ENCODE measurements around the gene KATNBL1. TPM values are rescaled to one million over a fixed set of nuclear protein-coding genes. Genes with fewer than 3 reads are reported as not detected.
A peak's percentile ranks its signal among the peaks of the same experiment; 100 is the strongest.
"Not testable (repeated sequence)": the region's sequence is repeated elsewhere in the genome, so short reads cannot be mapped to it uniquely, and the experiment has no call there.

KATNBL1 gene
- total RNA-seq, 2 experiments from 2014 or later = 40.5 to 42.1 TPM

DNA sequence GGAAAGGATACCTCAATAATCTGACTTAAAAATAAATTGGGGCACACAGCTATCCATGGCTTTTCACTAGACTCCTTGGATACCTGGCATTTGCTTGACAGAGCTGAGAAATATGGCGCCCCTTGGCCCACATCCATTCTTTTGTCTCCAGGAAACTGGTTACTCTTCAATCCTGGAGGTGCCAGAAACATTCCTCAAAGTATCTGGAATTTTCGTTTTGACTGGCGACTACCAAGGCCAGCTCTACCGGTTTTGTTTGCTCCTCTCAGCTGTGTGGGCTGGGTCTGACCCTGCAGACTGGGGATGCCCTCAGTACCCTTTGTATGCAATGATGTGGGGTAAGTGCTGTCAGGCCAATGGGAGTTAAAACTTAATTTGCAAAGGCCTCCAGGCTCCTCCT is 27.0 kb downstream of the KATNBL1 start:
- no peaks in the 10 kb centered on the region for H3K4me1 Mint-ChIP-seq
- no peak overlapping the region for H3K4me3 Mint-ChIP-seq
- CTCF ChIA-PET = no interaction called here
- DNase-seq = no peak
- peaks cover 34% of the 10 kb centered on the region for H3K36me3 Mint-ChIP-seq (ENCODE audit: low read depth)
- POLR2A ChIA-PET = no interaction called here
- no peaks in the 10 kb centered on the region for H3K9me3 Mint-ChIP-seq
- no peaks in the 10 kb centered on the region for H3K27me3 Mint-ChIP-seq
- no peak overlapping the region for H3K27ac Mint-ChIP-seq

DNA sequence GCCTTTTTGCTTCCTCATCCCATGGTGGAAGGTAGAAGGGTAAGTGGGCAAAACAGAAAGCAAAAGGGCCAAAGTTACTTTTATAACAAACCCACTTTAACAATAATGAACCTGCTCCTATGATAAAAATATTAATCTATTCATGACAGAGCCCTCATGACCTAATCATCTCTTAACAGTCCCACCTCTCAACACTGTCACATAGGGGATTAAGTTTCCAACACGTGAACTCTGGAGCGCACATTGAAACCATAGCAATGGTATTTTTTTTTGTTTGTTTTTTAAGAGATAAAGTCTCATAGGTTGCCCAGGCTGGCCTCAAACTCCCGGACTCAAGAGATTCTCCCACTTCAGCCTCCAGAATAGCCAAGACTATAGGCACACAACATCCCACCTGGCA is 30.7 kb downstream of the KATNBL1 start:
- Mint-ChIP-seq H3K36me3 (ENCODE audit: low read depth) (peaks cover 18% of the 10 kb centered on the region), H3K4me1 (no peaks in the 10 kb centered on the region), H3K4me3 (no peak overlapping the region), H3K27ac (no peak overlapping the region), H3K9me3 (no peaks in the 10 kb centered on the region), H3K27me3 (no peaks in the 10 kb centered on the region)
- ChIA-PET CTCF (no interaction called here), POLR2A (no interaction called here)
- no peak for DNase-seq

DNA sequence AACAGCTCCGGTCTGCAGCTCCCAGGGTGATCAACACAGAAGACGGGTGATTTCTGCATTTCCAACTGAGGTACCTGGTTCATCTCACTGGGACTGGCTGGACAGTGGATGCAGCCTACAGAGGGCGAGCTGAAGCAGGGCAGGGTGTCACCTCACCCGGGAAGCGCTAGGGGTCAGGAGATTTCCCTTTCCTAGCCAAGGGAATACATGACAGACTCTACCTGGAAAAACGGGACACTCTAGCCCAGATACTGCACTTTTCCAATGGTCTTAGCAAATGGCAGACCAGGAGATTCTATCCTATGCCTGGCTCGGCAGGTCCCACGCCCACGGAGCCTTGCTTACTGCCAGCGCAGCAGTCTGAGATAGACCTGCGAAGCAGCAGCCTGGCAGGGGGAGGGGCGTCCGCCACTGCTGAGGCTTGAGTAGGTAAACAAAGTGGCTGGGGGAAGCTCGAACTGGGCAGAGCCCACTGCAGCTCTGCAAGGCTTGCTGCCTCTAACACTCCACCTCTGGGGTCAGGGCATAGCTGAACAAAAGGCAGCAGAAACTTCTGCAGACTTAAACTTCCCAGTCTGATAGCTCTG is 43.8 kb downstream of the KATNBL1 start:
- peaks cover 72% of the 10 kb centered on the region for H3K36me3 Mint-ChIP-seq (ENCODE audit: low read depth)

DNA sequence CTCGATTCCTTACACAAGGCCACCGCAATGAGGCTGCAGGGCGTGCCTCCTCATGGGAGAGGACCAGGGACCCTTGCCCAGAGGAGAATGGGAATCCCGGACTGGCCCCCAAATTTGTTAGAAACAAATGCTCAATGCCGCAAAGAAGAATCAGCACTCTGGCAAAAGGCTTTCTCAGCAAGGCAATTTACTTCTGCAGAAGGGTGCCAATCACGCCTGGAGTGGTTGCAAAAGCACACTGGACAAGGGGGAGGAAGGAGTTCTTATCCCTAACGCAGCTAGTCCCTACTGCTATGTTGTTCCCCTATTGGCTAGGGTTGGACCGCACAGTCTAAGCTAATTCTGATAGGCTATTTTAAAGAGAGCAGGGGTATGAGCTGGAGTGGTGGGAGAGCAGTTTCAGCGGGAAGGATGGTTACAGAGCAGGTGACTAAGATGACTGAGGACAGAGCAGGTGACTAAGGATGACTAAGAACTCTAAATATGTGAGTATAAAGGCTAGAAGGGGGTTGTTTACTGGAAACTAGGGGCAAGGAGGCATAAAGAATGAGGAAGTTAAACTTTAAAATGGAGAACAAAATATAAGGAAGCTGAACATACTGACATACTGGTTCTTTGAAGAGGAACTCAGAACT is 48.5 kb downstream of the KATNBL1 start:
- no peak for DNase-seq
- Mint-ChIP-seq H3K9me3 (peaks cover 46% of the 10 kb centered on the region), H3K36me3 (ENCODE audit: low read depth) (peaks cover 85% of the 10 kb centered on the region), H3K4me1 (no peaks in the 10 kb centered on the region), H3K4me3 (no peak overlapping the region), H3K27ac (no peak overlapping the region), H3K27me3 (no peaks in the 10 kb centered on the region)
- CTCF ChIA-PET = interaction anchor here (0.9 kb wide), 1 partner anchor 48 kb away, joined by 3 read pairs; the partner anchor contains the start of gene KATNBL1
- POLR2A ChIA-PET = no interaction called here

More for the DNA sequence above, 43.8 kb downstream of the KATNBL1 start:
- H3K4me1 Mint-ChIP-seq, H3K27ac Mint-ChIP-seq, CTCF ChIA-PET, DNase-seq, POLR2A ChIA-PET, H3K4me3 Mint-ChIP-seq, H3K27me3 Mint-ChIP-seq: not testable (repeated sequence)
- H3K9me3 Mint-ChIP-seq = peaks cover 48% of the 10 kb centered on the region

DNA sequence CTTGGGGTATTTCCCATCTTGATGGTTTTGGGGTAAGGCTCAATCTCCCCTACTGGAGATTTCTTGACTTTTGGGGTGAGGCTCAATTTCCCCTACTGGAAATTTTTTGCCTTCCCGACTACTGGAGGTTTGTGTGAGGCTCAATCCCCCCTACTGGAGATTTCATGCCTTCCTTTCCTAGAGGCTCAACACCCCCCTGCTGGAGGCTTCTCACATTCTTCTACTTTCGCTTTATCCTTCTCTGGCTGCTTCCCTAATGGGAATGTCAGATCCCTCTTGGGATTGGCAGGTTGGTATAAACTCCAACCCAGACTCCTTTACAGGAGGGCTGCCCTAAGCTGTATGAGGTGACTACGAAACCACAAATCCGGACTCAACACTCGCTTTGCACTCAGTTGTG is 49.2 kb downstream of the KATNBL1 start:
- Mint-ChIP-seq H3K4me1 (no peaks in the 10 kb centered on the region), H3K9me3 (peaks cover 53% of the 10 kb centered on the region), H3K36me3 (ENCODE audit: low read depth) (peaks cover 92% of the 10 kb centered on the region), H3K4me3 (no peak overlapping the region), H3K27ac (no peak overlapping the region), H3K27me3 (no peaks in the 10 kb centered on the region)
- DNase-seq = no peak
- ChIA-PET CTCF (no interaction called here), POLR2A (no interaction called here)

DNA sequence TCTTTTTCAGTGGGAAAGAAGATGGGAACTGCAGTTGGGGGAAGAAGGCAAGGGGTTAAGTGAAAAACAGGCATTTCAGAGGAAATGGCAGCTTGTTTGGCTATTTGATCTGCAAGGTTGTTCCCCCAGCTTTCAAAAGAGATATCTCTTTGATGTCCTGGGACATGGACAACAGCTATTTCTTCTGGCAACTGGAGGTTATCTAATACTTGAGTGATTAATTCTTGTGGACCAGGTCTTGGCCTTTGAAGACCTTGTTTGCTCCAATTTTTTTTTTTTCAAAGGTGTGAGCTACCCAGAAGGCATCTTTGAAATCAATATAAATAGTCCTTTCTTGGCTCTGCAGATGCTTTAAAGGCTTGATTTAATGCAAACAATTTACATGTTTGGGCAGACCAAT is 51.5 kb downstream of the KATNBL1 start:
- CTCF ChIA-PET = no interaction called here
- Mint-ChIP-seq H3K9me3 (peaks cover 60% of the 10 kb centered on the region), H3K4me1 (peaks cover 1% of the 10 kb centered on the region), H3K27me3 (no peaks in the 10 kb centered on the region), H3K27ac (no peak overlapping the region), H3K4me3 (no peak overlapping the region), H3K36me3 (ENCODE audit: low read depth) (peaks cover 96% of the 10 kb centered on the region)
- POLR2A ChIA-PET = interaction anchor here (0.6 kb wide), 1 partner anchor 17 kb away, joined by 3 read pairs; no protein-coding TSS in a partner anchor
- no peak for DNase-seq

DNA sequence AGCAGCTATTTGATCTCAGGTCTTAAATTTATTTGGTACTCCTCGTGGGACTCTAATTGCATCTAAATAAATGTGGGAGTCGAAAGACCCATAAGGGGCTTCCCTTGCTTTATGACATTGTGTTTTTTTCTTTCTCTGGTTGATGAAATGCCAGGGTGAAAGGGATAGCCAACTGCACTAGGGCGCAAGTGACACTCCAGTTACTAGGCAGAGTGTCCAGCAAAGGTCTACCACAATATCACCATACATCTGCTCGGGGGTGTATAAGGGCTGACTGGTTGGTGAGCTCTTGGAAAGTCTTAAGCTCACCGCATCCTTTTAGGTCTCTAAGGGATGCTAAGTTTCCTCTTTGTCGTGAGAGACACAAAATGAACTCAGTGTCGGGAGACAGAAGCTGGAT is 54.0 kb downstream of the KATNBL1 start:
- Mint-ChIP-seq H3K4me1 (peaks cover 1% of the 10 kb centered on the region), H3K36me3 (ENCODE audit: low read depth) (peaks cover 86% of the 10 kb centered on the region), H3K27me3 (no peaks in the 10 kb centered on the region), H3K27ac (no peak overlapping the region), H3K4me3 (no peak overlapping the region), H3K9me3 (peaks cover 39% of the 10 kb centered on the region)
- ChIA-PET POLR2A (interaction anchor here (0.7 kb wide), 1 partner anchor 54 kb away, joined by 3 read pairs; the partner anchor contains the start of genes EMC7 and PGBD4), CTCF (no interaction called here)
- no peak for DNase-seq

DNA sequence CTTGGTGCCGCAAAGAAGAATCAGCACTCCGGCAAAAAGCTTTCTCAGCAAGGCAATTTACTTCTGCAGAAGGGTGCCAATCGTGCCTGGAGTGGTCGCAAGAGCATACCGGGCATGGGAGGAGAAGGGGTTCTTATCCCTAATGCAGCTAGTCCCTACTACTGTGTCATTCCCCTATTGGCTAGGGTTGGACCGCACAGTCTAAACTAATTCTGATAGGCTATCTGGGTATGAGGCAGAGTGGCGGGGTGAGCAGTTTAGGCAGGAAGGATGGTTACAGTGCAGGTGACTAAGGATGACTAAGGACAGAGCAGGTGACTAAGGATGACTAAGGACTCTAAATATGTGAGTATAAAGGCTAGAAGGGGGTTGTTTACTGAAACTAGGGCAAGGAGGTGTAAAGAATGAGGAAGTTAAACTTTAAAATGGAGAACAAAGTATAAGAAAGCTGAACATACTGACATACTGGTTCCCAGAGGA is 55.1 kb downstream of the KATNBL1 start:
- ChIA-PET CTCF (no interaction called here), POLR2A (no interaction called here)
- H3K27ac Mint-ChIP-seq = peak overlapping the region; percentile 54

DNA sequence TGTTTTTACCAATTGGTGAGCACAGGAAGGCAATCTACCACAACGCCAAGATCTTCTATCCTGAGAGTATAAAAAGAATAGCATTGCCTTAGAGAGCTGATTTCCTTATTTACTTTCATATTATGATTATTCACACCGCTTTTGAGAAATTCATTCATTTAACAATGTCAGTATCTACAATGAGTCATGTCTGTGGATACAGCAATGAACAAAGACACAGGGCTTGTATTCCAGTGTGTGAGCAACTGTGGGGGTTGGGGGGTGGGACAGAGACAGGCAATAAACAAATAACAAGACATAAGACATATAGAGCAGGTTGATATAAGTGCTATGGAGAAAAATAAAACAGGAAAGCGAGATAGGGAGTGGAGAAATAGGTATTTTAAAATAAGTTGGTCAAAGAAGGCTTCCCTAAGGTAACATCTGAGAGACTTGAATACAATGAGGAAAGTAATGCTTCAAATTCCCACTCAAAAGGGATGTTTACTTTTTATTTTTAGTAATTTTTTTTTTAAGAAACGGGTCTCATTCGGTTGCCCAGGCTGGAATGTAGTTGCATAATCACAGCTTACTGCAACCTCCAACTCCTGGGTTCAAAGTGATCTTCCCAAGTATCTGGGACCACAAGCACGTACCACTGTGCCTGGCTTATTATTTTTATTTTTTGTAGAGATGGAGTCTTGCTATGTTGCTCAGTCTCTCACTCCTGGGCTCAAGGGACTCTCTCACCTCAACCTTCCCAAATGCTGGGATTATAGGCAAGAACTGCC is 62.3 kb downstream of the KATNBL1 start:
- no peak overlapping the region for H3K4me3 Mint-ChIP-seq
- no peaks in the 10 kb centered on the region for H3K9me3 Mint-ChIP-seq
- ChIA-PET CTCF (interaction anchor here (0.6 kb wide), 1 partner anchor 9 kb away, joined by 3 read pairs; no protein-coding TSS in a partner anchor), POLR2A (no interaction called here)
- H3K36me3 Mint-ChIP-seq (ENCODE audit: low read depth) = peaks cover 44% of the 10 kb centered on the region
- no peak for DNase-seq
- H3K4me1 Mint-ChIP-seq = no peaks in the 10 kb centered on the region
- no peak overlapping the region for H3K27ac Mint-ChIP-seq
- H3K27me3 Mint-ChIP-seq = no peaks in the 10 kb centered on the region

More for the DNA sequence above, 55.1 kb downstream of the KATNBL1 start:
- no peak overlapping the region for H3K4me3 Mint-ChIP-seq
- peaks cover 86% of the 10 kb centered on the region for H3K36me3 Mint-ChIP-seq (ENCODE audit: low read depth)
- DNase-seq = no peak
- peaks cover 32% of the 10 kb centered on the region for H3K9me3 Mint-ChIP-seq
- no peaks in the 10 kb centered on the region for H3K27me3 Mint-ChIP-seq
- H3K4me1 Mint-ChIP-seq = peaks cover 1% of the 10 kb centered on the region

DNA sequence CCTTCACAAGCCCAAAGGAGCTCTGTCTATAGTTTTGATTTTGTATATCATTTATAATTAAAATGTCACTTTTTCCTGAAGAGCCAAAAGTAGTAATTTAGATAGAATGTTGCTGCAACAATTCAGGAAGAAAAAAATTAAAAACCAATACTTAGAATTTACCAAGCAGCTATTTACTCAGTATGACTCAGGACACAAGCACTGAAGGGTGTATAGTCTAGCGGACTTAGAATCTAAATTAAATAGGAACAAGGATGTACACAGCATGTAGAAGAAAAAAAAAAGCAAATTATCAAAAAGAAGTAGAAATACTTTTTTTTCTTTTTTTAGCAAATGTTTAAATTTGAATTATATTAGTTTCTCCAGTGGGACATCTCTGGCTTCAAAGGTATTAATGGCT is 76.4 kb downstream of the KATNBL1 start:
- Mint-ChIP-seq H3K4me3 (no peak overlapping the region), H3K27ac (no peak overlapping the region), H3K9me3 (no peaks in the 10 kb centered on the region), H3K27me3 (no peaks in the 10 kb centered on the region), H3K4me1 (no peaks in the 10 kb centered on the region), H3K36me3 (ENCODE audit: low read depth) (no peaks in the 10 kb centered on the region)
- ChIA-PET CTCF (no interaction called here), POLR2A (no interaction called here)
- no peak for DNase-seq

DNA sequence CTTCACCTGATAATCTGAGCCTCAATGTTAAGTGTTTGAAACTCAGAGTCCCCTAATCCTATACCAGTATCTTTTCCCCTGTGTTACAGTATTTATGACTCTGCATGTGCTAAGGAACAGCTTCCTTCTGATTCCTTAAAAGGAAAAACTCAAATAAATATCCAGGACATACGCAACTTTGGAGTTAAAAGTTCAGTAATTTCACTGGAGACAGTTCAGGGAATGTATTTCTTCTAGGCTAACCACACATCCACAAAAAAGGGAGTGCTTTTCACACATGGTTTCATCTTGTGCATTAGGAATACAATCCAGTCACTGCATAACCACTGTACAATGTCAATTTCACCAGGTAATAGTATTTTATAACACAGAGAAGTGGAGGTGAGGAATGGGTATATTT is 77.0 kb downstream of the KATNBL1 start:
- no peak for DNase-seq
- ChIA-PET CTCF (interaction anchor here (1.0 kb wide), 1 partner anchor 235 kb away, joined by 3 read pairs; no protein-coding TSS in a partner anchor), POLR2A (no interaction called here)
- Mint-ChIP-seq H3K36me3 (ENCODE audit: low read depth) (no peaks in the 10 kb centered on the region), H3K4me1 (no peaks in the 10 kb centered on the region), H3K27ac (no peak overlapping the region), H3K4me3 (no peak overlapping the region), H3K27me3 (no peaks in the 10 kb centered on the region), H3K9me3 (no peaks in the 10 kb centered on the region)

DNA sequence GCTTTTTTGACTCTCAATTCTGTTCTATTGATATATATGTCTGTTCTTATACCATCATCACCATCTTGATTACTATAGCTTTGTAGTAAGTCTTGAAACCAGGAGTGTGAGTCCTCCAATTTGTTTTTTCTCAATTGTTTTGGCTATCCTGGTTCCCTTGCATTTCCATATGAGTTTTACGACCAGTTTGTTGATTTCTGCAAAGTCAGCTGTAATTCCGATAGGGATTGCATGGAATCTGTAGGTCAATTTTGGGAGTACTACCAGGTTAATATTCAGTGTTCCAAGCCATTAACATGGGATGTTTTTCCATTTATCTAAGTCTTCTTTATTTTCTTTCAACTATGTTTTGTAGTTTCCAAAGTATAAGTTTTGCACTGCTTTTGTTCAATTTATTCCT is 81.0 kb downstream of the KATNBL1 start:
- POLR2A ChIA-PET = no interaction called here
- DNase-seq = no peak
- Mint-ChIP-seq H3K36me3 (ENCODE audit: low read depth) (no peaks in the 10 kb centered on the region), H3K27me3 (peaks cover 6% of the 10 kb centered on the region), H3K4me1 (no peaks in the 10 kb centered on the region), H3K9me3 (no peaks in the 10 kb centered on the region), H3K4me3 (no peak overlapping the region), H3K27ac (no peak overlapping the region)
- CTCF ChIA-PET = no interaction called here

DNA sequence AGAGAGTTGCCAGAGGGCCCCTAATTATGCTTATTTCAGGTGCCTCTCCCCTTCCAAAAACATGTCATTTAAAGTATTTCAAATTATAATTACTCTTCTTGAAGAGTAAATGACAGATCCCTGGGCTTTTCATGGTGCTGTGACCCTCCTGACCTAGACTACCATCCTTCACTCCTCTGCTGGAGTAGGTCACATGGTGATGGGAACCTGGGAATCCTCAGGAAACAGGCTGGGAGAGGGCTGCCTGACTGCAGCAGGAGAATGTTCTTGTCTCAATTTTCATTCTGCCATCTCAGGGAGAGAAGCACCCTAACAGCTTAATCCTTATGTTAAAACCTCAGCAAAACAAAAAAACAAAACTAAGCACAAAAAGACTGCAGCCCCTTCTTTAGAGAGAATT is 83.4 kb downstream of the KATNBL1 start:
- Mint-ChIP-seq H3K36me3 (ENCODE audit: low read depth) (no peaks in the 10 kb centered on the region), H3K9me3 (no peaks in the 10 kb centered on the region), H3K27ac (no peak overlapping the region), H3K4me3 (no peak overlapping the region), H3K4me1 (no peaks in the 10 kb centered on the region), H3K27me3 (peaks cover 6% of the 10 kb centered on the region)
- ChIA-PET POLR2A (no interaction called here), CTCF (interaction anchor here (0.5 to 1.7 kb wide), 2 partner anchors 9 to 16 kb away, joined by 3 to 5 read pairs; no protein-coding TSS in a partner anchor)
- no peak for DNase-seq
